GM23248 (cell line): ENCODE data around the gene ADGRD1.

Experiments used
- EZH2 ChIP-seq: fragments of 200-600 bp; sonication (generic); IDR thresholded peaks from 2 replicates; pipeline ENCODE4 v1.6.1; 2018; ENCODE audit warnings: antibody characterized with exemption, mild to moderate bottlenecking; ENCODE audit not compliant: insufficient read depth, poor library complexity, severe bottlenecking
- EZH2phosphoT487 ChIP-seq: fragments of 200-600 bp; sonication (generic); IDR thresholded peaks from 2 replicates; pipeline ENCODE4 v1.6.1; 2018; ENCODE audit warnings: antibody characterized with exemption, moderate library complexity, mild to moderate bottlenecking, low read depth; ENCODE audit not compliant: insufficient read depth

- no peak for TF ChIP-seq EZH2
- TF ChIP-seq EZH2phosphoT487, result no peak
These were observed 78.5 kb downstream of the ADGRD1 start for GRCh38 chr12:131032082-131032750.
